HCT116 (cell line): ENCODE results near the gene FAM181A. TPM values are rescaled to one million over a fixed set of nuclear protein-coding genes. Genes with fewer than 3 reads are reported as not detected.

ENCODE experiments used
- ATAC-seq: fragments of 200-7000 bp; cut with Tn5 transposase; 2 replicates; pipeline ENCODE4 v1.9.1; 2020; ENCODE audit warnings: mild to moderate bottlenecking, moderate library complexity
- BruUV-seq: library from RNA; stranded (reverse); fragments of 400-500 nt; replicated peaks from 2 replicates; lab custom pipeline; 2021; lab: Mats Ljungman, UMichigan
- CTCF ChIA-PET: fragments of 300-600 bp; sonication (Branson Sonifier 250); formaldehyde crosslinking; loops from one replicate; lab custom pipeline; 2021; ENCODE audit warnings: antibody characterized with exemption; lab: Charles Lee
- POLR2A ChIA-PET: fragments of 300-600, 350-600 bp; sonication (Branson Sonifier 250); formaldehyde crosslinking; loops from one replicate; lab custom pipeline; 2021; ENCODE audit warnings: antibody characterized with exemption; lab: Charles Lee
- RAD21 ChIA-PET, 2 experiments: fragments of 300-600 bp; sonication (Branson Sonifier 250); formaldehyde crosslinking; loops; one replicate each; lab custom pipeline; 2023; ENCODE audit warnings: low total read pairs in 2 of 2; ENCODE audit not compliant: uncharacterized antibody in 2 of 2, unreplicated experiment in 2 of 2, low non-redundant PET in 1 of 2; lab: Charles Lee
- DNase-seq: peaks from one replicate; pipeline ENCODE4 v3.0.0-alpha.2; 2010; ENCODE audit warnings: low read depth, low spot score
- H2AFZ ChIP-seq: fragments of 200-600 bp; shearing (Covaris generic), sonication (generic); 2 replicates; pipeline ENCODE4 v1.6.1; 2017; ENCODE audit warnings: low read depth, mixed run types, mixed read lengths, antibody characterized with exemption, low read length; ENCODE audit not compliant: poor library complexity, severe bottlenecking
- H3K27ac ChIP-seq: 2 replicates; pipeline ENCODE4 v1.5.1; 2012; ENCODE audit warnings: low read depth, low read length
- H3K27me3 ChIP-seq: fragments of 200-600 bp; sonication (generic); 2 replicates; pipeline ENCODE4 v1.6.1; 2016; ENCODE audit warnings: mixed run types, low read length, mixed read lengths; ENCODE audit not compliant: insufficient read depth
- H3K36me3 ChIP-seq, 2 experiments: fragments of 200-500 bp in 1 of 2; fragments of 200-600 bp in 1 of 2; sonication (Bioruptor generic) in 1 of 2; sonication (generic) in 1 of 2; 2 replicates each; pipeline versions ENCODE4 v1.5.1 to v1.6.1; 2014 to 2016; ENCODE audit warnings: low read length in 2 of 2, inconsistent platforms in 1 of 2, mixed read lengths in 1 of 2, mixed run types in 1 of 2; ENCODE audit not compliant: insufficient read depth in 2 of 2, control insufficient read depth in 1 of 2
- H3K4me1 ChIP-seq, 2 experiments: fragments of 200-600 bp in 1 of 2; sonication (generic) in 1 of 2; 2 replicates each; pipeline versions ENCODE4 v1.5.1 to v1.6.1; 2012 to 2017; ENCODE audit warnings: low read length in 2 of 2, inconsistent platforms in 1 of 2, mild to moderate bottlenecking in 1 of 2, mixed read lengths in 1 of 2, mixed run types in 1 of 2, moderate library complexity in 1 of 2; ENCODE audit not compliant: insufficient read depth in 2 of 2, control insufficient read depth in 1 of 2
- H3K4me2 ChIP-seq: fragments of 200-600 bp; sonication (generic); 2 replicates; pipeline ENCODE4 v1.6.1; 2017; ENCODE audit warnings: mixed run types, low read length, mixed read lengths
- H3K4me3 ChIP-seq, 2 experiments: fragments of 200-600 bp in 1 of 2; sonication (generic) in 1 of 2; replicated peaks in 1 of 2; 2 replicates each; pipeline ENCODE4 v1.5.1; 2011 to 2016; ENCODE audit warnings: low read length in 2 of 2, control low read depth in 1 of 2, low read depth in 1 of 2, mild to moderate bottlenecking in 1 of 2, mixed read lengths in 1 of 2, mixed run types in 1 of 2
- H3K79me2 ChIP-seq: fragments of 200-600 bp; sonication (generic); 2 replicates; pipeline ENCODE4 v1.6.1; 2017; ENCODE audit warnings: mild to moderate bottlenecking, mixed run types, low read length, moderate library complexity, mixed read lengths; ENCODE audit not compliant: insufficient read depth
- H3K9ac ChIP-seq: fragments of 200-600 bp; sonication (generic); 2 replicates; pipeline ENCODE4 v1.6.1; 2016; ENCODE audit warnings: low read length, mixed read lengths
- H3K9me2 ChIP-seq: fragments of 200-600 bp; sonication (generic), shearing (Covaris generic); 2 replicates; pipeline ENCODE4 v1.6.1; 2017; ENCODE audit warnings: mixed run types, mild to moderate bottlenecking, moderate library complexity; ENCODE audit not compliant: insufficient read depth
- H3K9me3 ChIP-seq, 2 experiments: fragments of 200-500 bp in 1 of 2; fragments of 200-600 bp in 1 of 2; sonication (Bioruptor generic) in 1 of 2; sonication (generic) in 1 of 2; 2 replicates each; pipeline ENCODE4 v1.6.1; 2014 to 2017; ENCODE audit warnings: low read length in 2 of 2, mixed read lengths in 2 of 2, inconsistent platforms in 1 of 2, low read depth in 1 of 2, mild to moderate bottlenecking in 1 of 2, mixed run types in 1 of 2, moderate library complexity in 1 of 2; ENCODE audit not compliant: control insufficient read depth in 1 of 2, insufficient read depth in 1 of 2
- H4K20me1 ChIP-seq: fragments of 200-600 bp; sonication (generic), shearing (Covaris generic); 2 replicates; pipeline ENCODE4 v1.6.1; 2017; ENCODE audit warnings: mixed run types, mild to moderate bottlenecking, moderate library complexity; ENCODE audit not compliant: insufficient read depth
- ATF3 ChIP-seq: IDR thresholded peaks from 2 replicates; pipeline ENCODE4 v1.6.1; 2012
- CBX3 ChIP-seq: IDR thresholded peaks from 2 replicates; pipeline ENCODE4 v1.6.1; 2012; ENCODE audit warnings: low read depth
- CEBPB ChIP-seq: IDR thresholded peaks from 2 replicates; pipeline ENCODE4 v1.6.1; 2012; ENCODE audit warnings: low read depth
- EGR1 ChIP-seq: IDR thresholded peaks from 2 replicates; pipeline ENCODE4 v1.6.1; 2012; ENCODE audit warnings: low read depth
- ELF1 ChIP-seq: IDR thresholded peaks from 2 replicates; pipeline ENCODE4 v1.6.1; 2012; ENCODE audit warnings: low read depth, borderline replicate concordance
- MAX ChIP-seq: IDR thresholded peaks from 2 replicates; pipeline ENCODE4 v1.6.1; 2012
- POLR2AphosphoS5 ChIP-seq: IDR thresholded peaks from 2 replicates; pipeline ENCODE4 v1.6.1; 2011; ENCODE audit warnings: mild to moderate bottlenecking, low read depth, low read length, moderate library complexity
- RAD21 ChIP-seq: IDR thresholded peaks from 2 replicates; pipeline ENCODE4 v1.6.1; 2012; ENCODE audit warnings: low read depth, mild to moderate bottlenecking
- REST ChIP-seq: IDR thresholded peaks from 2 replicates; pipeline ENCODE4 v1.6.1; 2012; ENCODE audit warnings: low read depth
- SP1 ChIP-seq: IDR thresholded peaks from 2 replicates; pipeline ENCODE4 v1.6.1; 2012; ENCODE audit warnings: low read depth
- TCF7L2 ChIP-seq: IDR thresholded peaks from 2 replicates; pipeline ENCODE4 v1.7.0; 2011; ENCODE audit warnings: borderline replicate concordance, inconsistent platforms; ENCODE audit not compliant: insufficient read depth, insufficient read length; ENCODE audit errors: extremely low read depth
- YY1 ChIP-seq: IDR thresholded peaks from 2 replicates; pipeline ENCODE4 v1.6.1; 2011; ENCODE audit warnings: low read length, low read depth, moderate library complexity, mild to moderate bottlenecking; ENCODE audit not compliant: insufficient replicate concordance; ENCODE audit errors: extremely low read depth
- ZFX ChIP-seq: fragments of 450-650 bp; IDR thresholded peaks from 2 replicates; pipeline ENCODE4 v1.6.1; 2017
- ZNF274 ChIP-seq: fragments of 200-500 bp; sonication (Bioruptor generic); IDR thresholded peaks from 2 replicates; pipeline ENCODE4 v1.6.1; 2014; ENCODE audit warnings: mild to moderate bottlenecking, low read depth, low read length, inconsistent platforms
- intact Hi-C: fragments of 100-400 bp; cut with micrococcal nuclease; formaldehyde crosslinking; loops from 2 replicates; pipeline ENCODE4 v1.10.0; 2022
- total RNA-seq: library from RNA; stranded (reverse); gene quantifications from one replicate; pipeline ENCODE4 v1.2.1, GENCODE V29; 2021; ENCODE audit not compliant: unreplicated experiment
- TF ChIP-seq, protein P1 (sequence below): IDR thresholded peaks from 2 replicates; pipeline ENCODE4 v1.6.1; 2011; ENCODE audit warnings: mild to moderate bottlenecking, low read length, moderate library complexity; ENCODE audit not compliant: insufficient replicate concordance; ENCODE audit errors: extremely low read depth

Gene FAM181A
- total RNA-seq, 1 experiment from 2014 or later: not detected

DNA sequence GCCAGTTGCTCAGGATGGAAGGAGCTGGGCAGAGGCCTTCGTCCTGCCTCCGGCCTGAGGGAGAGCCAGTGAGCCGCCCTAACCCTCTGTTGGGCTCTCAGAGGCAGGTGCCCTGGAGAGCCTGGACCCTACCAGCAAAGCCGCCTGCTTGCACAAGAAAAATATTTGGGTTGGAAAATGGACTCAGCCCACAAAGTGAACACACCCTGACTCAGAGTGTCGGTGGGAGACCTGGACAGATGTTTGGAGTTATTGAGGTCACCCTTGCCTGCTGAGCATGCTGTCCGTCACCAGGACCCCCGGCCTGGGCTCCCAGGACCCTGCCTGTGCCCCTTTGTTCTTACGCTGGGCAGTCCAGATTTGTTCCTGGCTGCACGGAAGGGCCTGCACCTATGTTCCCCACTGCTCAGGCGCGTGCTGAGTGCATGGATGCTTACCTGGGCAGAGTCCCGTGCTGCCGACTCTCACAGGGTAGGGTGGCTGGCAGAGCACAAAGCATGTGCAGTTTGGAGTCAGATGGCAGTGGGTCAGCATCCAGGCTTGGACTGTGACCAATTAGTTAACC, 22.4 kb downstream of the FAM181A start:
- H4K20me1 ChIP-seq: no peaks in the 10 kb centered on the region
- peaks cover 15 to 56% of the 10 kb centered on the region in 2 experiments; a peak in 3 of 4 replicates for H3K4me1 ChIP-seq
- H3K9me3 ChIP-seq: no peaks in the 10 kb centered on the region
- no peak for TF ChIP-seq CBX3
- no peak for TF ChIP-seq ELF1
- TF ChIP-seq TCF7L2: no peak
- TF ChIP-seq POLR2AphosphoS5: no peak
- no peak for TF ChIP-seq CEBPB
- TF ChIP-seq ZFX: no peak
- no peak for TF ChIP-seq RAD21
- TF ChIP-seq SP1: no peak
- TF ChIP-seq ZNF274: no peak
- TF ChIP-seq, protein P1, sequence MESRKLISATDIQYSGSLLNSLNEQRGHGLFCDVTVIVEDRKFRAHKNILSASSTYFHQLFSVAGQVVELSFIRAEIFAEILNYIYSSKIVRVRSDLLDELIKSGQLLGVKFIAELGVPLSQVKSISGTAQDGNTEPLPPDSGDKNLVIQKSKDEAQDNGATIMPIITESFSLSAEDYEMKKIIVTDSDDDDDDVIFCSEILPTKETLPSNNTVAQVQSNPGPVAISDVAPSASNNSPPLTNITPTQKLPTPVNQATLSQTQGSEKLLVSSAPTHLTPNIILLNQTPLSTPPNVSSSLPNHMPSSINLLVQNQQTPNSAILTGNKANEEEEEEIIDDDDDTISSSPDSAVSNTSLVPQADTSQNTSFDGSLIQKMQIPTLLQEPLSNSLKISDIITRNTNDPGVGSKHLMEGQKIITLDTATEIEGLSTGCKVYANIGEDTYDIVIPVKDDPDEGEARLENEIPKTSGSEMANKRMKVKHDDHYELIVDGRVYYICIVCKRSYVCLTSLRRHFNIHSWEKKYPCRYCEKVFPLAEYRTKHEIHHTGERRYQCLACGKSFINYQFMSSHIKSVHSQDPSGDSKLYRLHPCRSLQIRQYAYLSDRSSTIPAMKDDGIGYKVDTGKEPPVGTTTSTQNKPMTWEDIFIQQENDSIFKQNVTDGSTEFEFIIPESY: no peak
- no peak for TF ChIP-seq ATF3
- no peak for TF ChIP-seq MAX
- TF ChIP-seq EGR1: no peak
- TF ChIP-seq YY1: no peak
- no peak for TF ChIP-seq REST
- ATAC-seq (no peak), DNase-seq (no peak)
- no peak overlapping the region for H3K4me2 ChIP-seq
- no peaks in the 10 kb centered on the region for H3K27me3 ChIP-seq
- no peak overlapping the region for H3K27ac ChIP-seq
- ChIA-PET POLR2A (no interaction called here), RAD21 (no interaction called here), CTCF (interaction anchor here (0.7 kb wide), 1 partner anchor 10 kb away, joined by 4 read pairs; no protein-coding TSS in a partner anchor)
- H2AFZ ChIP-seq: no peak overlapping the region
- intact Hi-C loops: no loop called here
- H3K4me3 ChIP-seq: no peak overlapping the region
- H3K36me3 ChIP-seq: no peaks in the 10 kb centered on the region
- BruUV-seq: no TSS peak
- no peaks in the 10 kb centered on the region for H3K79me2 ChIP-seq
- no peak overlapping the region for H3K9ac ChIP-seq
- no peaks in the 10 kb centered on the region for H3K9me2 ChIP-seq
